ENCODE measurements around the gene ITGAV. TPM values are rescaled to one million over a fixed set of nuclear protein-coding genes. Genes with fewer than 3 reads are reported as not detected.

Gene ITGAV
- total and polyA plus RNA-seq, 2 of the 4 experiments (the other 2 are of a cell fraction) = 45.8 to 181 TPM

- ChIA-PET POLR2A (ENCODE audit: unreplicated experiment) (no interaction called here), CTCF (no interaction called here)
- no peak overlapping the region for H2BK15ac ChIP-seq (ENCODE audit: low read depth, low read length)
- no TSS peak for BruUV-seq (replicated peaks)
- H3K23ac ChIP-seq (ENCODE audit: low read depth, low read length) = no peak overlapping the region
- no peak overlapping the region for H3K4me3 ChIP-seq (ENCODE audit: insufficient read depth, low read depth, low read length)
- H4K91ac ChIP-seq (ENCODE audit: insufficient read depth, low read depth, low read length) = no peak overlapping the region
- H3K27me3 ChIP-seq (ENCODE audit: control insufficient read depth, insufficient read depth, low read length) = no peaks in the 10 kb centered on the region
- H4K8ac ChIP-seq (ENCODE audit: low read depth in 2 of 2, low read length in 2 of 2) = no peak overlapping the region
- H3K4me2 ChIP-seq (ENCODE audit: low read depth, low read length) = no peak overlapping the region
- H2AK9ac ChIP-seq (replicated peaks; ENCODE audit: low read depth, low read length, poor library complexity) = no peak overlapping the region
- H4K5ac ChIP-seq (ENCODE audit: low read depth, low read length) = no peak overlapping the region
- no peak overlapping the region for H3K14ac ChIP-seq (replicated peaks; ENCODE audit: low read depth, low read length)
- no peak overlapping the region for H3K27ac ChIP-seq (ENCODE audit: insufficient read depth, low read length)
- no peak overlapping the region for H3K4ac ChIP-seq (ENCODE audit: low read depth, low read length)
- H3K36me3 ChIP-seq (ENCODE audit: control insufficient read depth, insufficient read depth, low read length) = peaks cover 2% of the 10 kb centered on the region; the same call in 1 of the 2 replicates
- H3K56ac ChIP-seq (ENCODE audit: extremely low read depth, insufficient read depth, low read length) = no peak overlapping the region
- no peaks in the 10 kb centered on the region for H3K9me3 ChIP-seq (ENCODE audit: control insufficient read depth, insufficient read depth, low read length)
- in situ Hi-C loops (cut with MboI; ENCODE audit: low sequenced_read_pairs) (no loop called here), intact Hi-C loops (cut with micrococcal nuclease) (no loop called here), dilution Hi-C loops (cut with HindIII; ENCODE audit: low sequenced_read_pairs, unreplicated experiment) (no loop called here)
- no peak for ATAC-seq (ENCODE audit: low read depth)
- no peak overlapping the region for H2BK120ac ChIP-seq (ENCODE audit: low read depth, low read length)
- TF ChIP-seq MXI1 (IDR thresholded peaks at IDR 0.05; ENCODE audit: borderline replicate concordance, low read depth, low read length) (no peak), ELK1 (IDR thresholded peaks at IDR 0.05; ENCODE audit: borderline replicate concordance, low read depth, low read length) (no peak), USF2 (IDR thresholded peaks at IDR 0.05; ENCODE audit: low read depth, low read length) (no peak), SMC3 (IDR thresholded peaks at IDR 0.05; ENCODE audit: low read depth, low read length) (no peak), NFE2L2 (IDR thresholded peaks at IDR 0.05; ENCODE audit: low read depth, low read length) (no peak), CTCF (conservative IDR thresholded peaks at IDR 0.05; ENCODE audit: low read depth, low read length) (no peak)
- no peak overlapping the region for H2AK5ac ChIP-seq (ENCODE audit: low read depth, low read length)
- no peak overlapping the region for H3K18ac ChIP-seq (ENCODE audit: low read depth, low read length)
- H3K79me1 ChIP-seq (ENCODE audit: low read depth in 1 of 2, low read length in 2 of 2) = peaks cover 13 to 16% of the 10 kb centered on the region in 2 experiments
- no peak overlapping the region for H2AFZ ChIP-seq (replicated peaks; ENCODE audit: low read length, poor library complexity)
- H2BK20ac ChIP-seq (ENCODE audit: low read depth, low read length) = no peak overlapping the region
- 100% methylated on average over 1 of the region's 4 CpGs; no CpG with 5 or more reads in 1 of the 2 experiments for WGBS, 2 experiments (ENCODE audit: extremely low coverage in 2 of 2, insufficient read length in 1 of 2)
- no peaks in the 10 kb centered on the region for H3K9me1 ChIP-seq (ENCODE audit: insufficient read depth, low read length)
- peaks cover 1% of the 10 kb centered on the region; the same call in 1 of the 2 replicates for H3K4me1 ChIP-seq (ENCODE audit: control insufficient read depth, insufficient read depth, low read length)
- H4K20me1 ChIP-seq (ENCODE audit: insufficient read depth, low read length) = no peaks in the 10 kb centered on the region
- no peak overlapping the region for H3K9ac ChIP-seq (ENCODE audit: low read depth, low read length)
- no peak for DNase-seq
- H2BK5ac ChIP-seq (ENCODE audit: low read depth, low read length, poor library complexity, severe bottlenecking) = no peak overlapping the region
Measured at GRCh38 chr2:186617148-186617547, 27.3 kb downstream of the ITGAV start.
